Measurements from ENCODE around the gene OR11H7.
A peak's percentile ranks its signal among the peaks of the same experiment; 100 is the strongest.
"Not testable (repeated sequence)": the region's sequence is repeated elsewhere in the genome, so short reads cannot be mapped to it uniquely, and the experiment has no call there.

The OR11H7 gene

DNA sequence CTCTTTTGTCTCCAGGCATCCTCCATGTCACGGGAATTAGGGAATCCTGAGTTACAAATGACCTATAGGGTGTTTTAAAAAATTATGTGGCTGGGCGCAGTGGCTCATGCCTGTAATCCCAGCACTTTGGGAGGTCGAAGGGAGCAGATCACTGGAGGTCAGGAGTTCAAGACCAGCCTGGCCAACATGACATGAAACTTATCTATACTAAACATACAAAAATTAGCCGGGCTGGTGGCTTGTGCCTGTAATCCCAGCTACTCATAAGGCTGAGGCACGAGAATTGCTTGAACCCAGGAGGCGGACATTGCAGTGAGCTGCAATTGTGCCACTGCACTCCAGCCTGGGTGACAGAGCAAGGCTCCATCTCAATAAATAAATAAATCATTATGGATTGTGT is 33.6 kb upstream of the OR11H7 start:
- H3K36me3 ChIP-seq (ENCODE audit: control insufficient read depth in 1 of 2, insufficient read depth in 2 of 2, low read length in 2 of 2); H4K8ac ChIP-seq (ENCODE audit: low read depth, low read length); H3K27ac ChIP-seq (ENCODE audit: low read depth, low read length); H3K4me1 ChIP-seq (ENCODE audit: control insufficient read depth in 1 of 2, insufficient read depth in 2 of 2, low read length in 2 of 2); H3K27me3 ChIP-seq (ENCODE audit: insufficient read depth, low read length); H3K9ac ChIP-seq (ENCODE audit: low read length); DNase-seq; H3K23ac ChIP-seq (ENCODE audit: low read length); H3K79me1 ChIP-seq (ENCODE audit: low read length); H4K91ac ChIP-seq (ENCODE audit: low read depth, low read length); H3K4me3 ChIP-seq (ENCODE audit: low read depth, low read length); H3K79me2 ChIP-seq (ENCODE audit: control insufficient read depth, insufficient read depth, low read length, poor library complexity); H2BK12ac ChIP-seq (ENCODE audit: low read length); H3K4me2 ChIP-seq (ENCODE audit: low read length); H2AK5ac ChIP-seq (ENCODE audit: low read length); H3K14ac ChIP-seq (ENCODE audit: low read length); H4K12ac ChIP-seq (ENCODE audit: low read depth, low read length); H3K4ac ChIP-seq (ENCODE audit: low read depth, low read length); H2BK120ac ChIP-seq (ENCODE audit: insufficient read depth, low read length, poor library complexity); H2BK5ac ChIP-seq (ENCODE audit: low read depth, low read length, poor library complexity); H2AFZ ChIP-seq (ENCODE audit: insufficient read depth, low read length, poor library complexity); H3K18ac ChIP-seq (ENCODE audit: low read length): not testable (repeated sequence)
- peaks cover 18% of the 10 kb centered on the region for H3K9me3 ChIP-seq (ENCODE audit: insufficient read depth, low read depth, low read length)
- no CpG with 5 or more reads among the region's 6 CpGs for WGBS (ENCODE audit: extremely low coverage, insufficient coverage, insufficient read length)

DNA sequence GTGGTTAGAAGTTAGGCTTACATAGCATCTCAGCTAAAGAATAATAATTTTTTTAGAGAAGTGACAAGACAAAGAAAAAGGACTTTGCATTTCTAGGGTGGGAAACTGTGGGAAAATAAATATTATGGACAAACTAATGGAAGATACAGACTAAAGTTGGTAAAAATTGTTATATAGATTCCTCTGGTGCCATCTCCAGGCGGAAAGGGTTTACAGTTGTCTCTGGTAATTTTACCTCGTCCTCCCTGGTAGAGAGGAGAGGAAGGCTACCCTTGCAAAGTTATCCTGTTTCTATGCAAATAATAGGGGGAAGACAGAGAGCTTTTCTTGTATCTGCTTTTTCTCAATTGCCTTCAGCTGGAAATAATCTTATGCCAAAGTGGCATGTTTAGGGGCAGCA is 32.9 kb upstream of the OR11H7 start:
- Histone ChIP-seq H2BK12ac (ENCODE audit: low read length) (no peak overlapping the region), H2BK5ac (ENCODE audit: low read depth, low read length, poor library complexity) (no peak overlapping the region), H4K12ac (ENCODE audit: low read depth, low read length) (no peak overlapping the region), H3K79me2 (ENCODE audit: control insufficient read depth, insufficient read depth, low read length, poor library complexity) (no peaks in the 10 kb centered on the region), H3K9me3 (ENCODE audit: insufficient read depth, low read depth, low read length) (peaks cover 15% of the 10 kb centered on the region), H3K14ac (ENCODE audit: low read length) (no peak overlapping the region), H3K18ac (ENCODE audit: low read length) (no peak overlapping the region), H3K4me1 (ENCODE audit: control insufficient read depth in 1 of 2, insufficient read depth in 2 of 2, low read length in 2 of 2) (no peaks in the 10 kb centered on the region), H3K4me3 (ENCODE audit: low read depth, low read length) (no peak overlapping the region), H4K91ac (ENCODE audit: low read depth, low read length) (no peak overlapping the region), H2BK120ac (ENCODE audit: insufficient read depth, low read length, poor library complexity) (no peak overlapping the region), H3K79me1 (ENCODE audit: low read length) (no peaks in the 10 kb centered on the region), H3K27ac (ENCODE audit: low read depth, low read length) (no peak overlapping the region), H4K8ac (ENCODE audit: low read depth, low read length) (no peak overlapping the region), H2AK5ac (ENCODE audit: low read length) (no peak overlapping the region), H2AFZ (ENCODE audit: insufficient read depth, low read length, poor library complexity) (no peak overlapping the region), H3K4ac (ENCODE audit: low read depth, low read length) (no peak overlapping the region), H3K27me3 (ENCODE audit: insufficient read depth, low read length) (no peaks in the 10 kb centered on the region), H3K9ac (ENCODE audit: low read length) (no peak overlapping the region), H3K23ac (ENCODE audit: low read length) (no peak overlapping the region), H3K36me3 (ENCODE audit: control insufficient read depth in 1 of 2, insufficient read depth in 2 of 2, low read length in 2 of 2) (no peaks in the 10 kb centered on the region), H3K4me2 (ENCODE audit: low read length) (no peak overlapping the region)
- WGBS (ENCODE audit: extremely low coverage, insufficient coverage, insufficient read length), result no CpG with 5 or more reads among the region's 2 CpGs
- DNase-seq, result peak in 1 of 2 donors; percentile 25

DNA sequence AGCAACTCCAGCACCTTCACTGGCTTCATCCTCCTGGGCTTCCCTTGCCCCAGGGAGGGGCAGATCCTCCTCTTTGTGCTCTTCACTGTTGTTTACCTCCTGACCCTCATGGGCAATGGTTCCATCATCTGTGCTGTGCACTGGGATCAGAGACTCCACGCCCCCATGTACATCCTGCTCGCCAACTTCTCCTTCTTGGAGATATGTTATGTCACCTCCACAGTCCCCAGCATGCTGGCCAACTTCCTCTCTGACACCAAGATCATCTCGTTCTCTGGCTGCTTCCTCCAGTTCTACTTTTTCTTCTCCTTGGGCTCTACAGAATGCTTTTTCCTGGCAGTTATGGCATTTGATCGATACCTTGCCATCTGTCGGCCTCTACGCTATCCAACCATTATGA is 31.3 kb upstream of the OR11H7 start:
- Histone ChIP-seq H2BK120ac (ENCODE audit: insufficient read depth, low read length, poor library complexity) (no peak overlapping the region), H3K18ac (ENCODE audit: low read length) (no peak overlapping the region), H3K4me2 (ENCODE audit: low read length) (no peak overlapping the region), H3K4me3 (ENCODE audit: low read depth, low read length) (no peak overlapping the region), H3K9ac (ENCODE audit: low read length) (no peak overlapping the region), H3K79me1 (ENCODE audit: low read length) (no peaks in the 10 kb centered on the region), H2BK5ac (ENCODE audit: low read depth, low read length, poor library complexity) (no peak overlapping the region), H3K4me1 (ENCODE audit: control insufficient read depth in 1 of 2, insufficient read depth in 2 of 2, low read length in 2 of 2) (no peaks in the 10 kb centered on the region), H3K9me3 (ENCODE audit: insufficient read depth, low read depth, low read length) (peaks cover 12% of the 10 kb centered on the region), H3K79me2 (ENCODE audit: control insufficient read depth, insufficient read depth, low read length, poor library complexity) (no peaks in the 10 kb centered on the region), H3K36me3 (ENCODE audit: control insufficient read depth in 1 of 2, insufficient read depth in 2 of 2, low read length in 2 of 2) (no peaks in the 10 kb centered on the region), H2AK5ac (ENCODE audit: low read length) (no peak overlapping the region), H3K4ac (ENCODE audit: low read depth, low read length) (no peak overlapping the region), H4K91ac (ENCODE audit: low read depth, low read length) (no peak overlapping the region), H4K8ac (ENCODE audit: low read depth, low read length) (no peak overlapping the region), H2AFZ (ENCODE audit: insufficient read depth, low read length, poor library complexity) (no peak overlapping the region), H2BK12ac (ENCODE audit: low read length) (no peak overlapping the region), H4K12ac (ENCODE audit: low read depth, low read length) (no peak overlapping the region), H3K27ac (ENCODE audit: low read depth, low read length) (no peak overlapping the region), H3K27me3 (ENCODE audit: insufficient read depth, low read length) (no peaks in the 10 kb centered on the region), H3K14ac (ENCODE audit: low read length) (no peak overlapping the region), H3K23ac (ENCODE audit: low read length) (no peak overlapping the region)
- WGBS (ENCODE audit: extremely low coverage, insufficient coverage, insufficient read length), result no CpG with 5 or more reads among the region's 6 CpGs
- no peak for DNase-seq

DNA sequence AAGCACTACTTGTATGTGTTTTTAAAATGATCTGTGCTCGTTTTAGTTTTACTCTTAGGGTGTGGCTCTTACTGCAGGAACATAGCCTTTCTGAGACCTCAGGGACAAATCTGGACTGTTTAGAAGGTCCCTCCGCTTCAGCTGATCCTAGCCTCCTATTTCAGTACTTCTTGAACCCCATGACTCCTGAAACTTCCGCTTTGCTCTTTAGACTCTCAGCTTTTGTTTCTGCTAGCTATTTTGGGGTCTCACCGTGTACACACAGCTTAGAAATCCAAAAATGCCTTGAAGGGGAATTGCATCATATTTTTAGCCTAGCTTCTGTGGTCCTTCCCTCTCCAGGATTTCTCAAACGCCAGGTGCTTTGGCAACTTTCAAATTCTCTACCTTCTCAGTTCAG is 29.8 kb upstream of the OR11H7 start:
- H3K4me2 ChIP-seq (ENCODE audit: low read length), result no peak overlapping the region
- no peak overlapping the region for H3K27ac ChIP-seq (ENCODE audit: low read depth, low read length)
- no peaks in the 10 kb centered on the region for H3K27me3 ChIP-seq (ENCODE audit: insufficient read depth, low read length)
- H3K14ac ChIP-seq (ENCODE audit: low read length), result no peak overlapping the region
- no peak overlapping the region for H4K91ac ChIP-seq (ENCODE audit: low read depth, low read length)
- no peak overlapping the region for H3K9ac ChIP-seq (ENCODE audit: low read length)
- no peak overlapping the region for H2BK12ac ChIP-seq (ENCODE audit: low read length)
- H3K36me3 ChIP-seq (ENCODE audit: control insufficient read depth in 1 of 2, insufficient read depth in 2 of 2, low read length in 2 of 2), result no peaks in the 10 kb centered on the region
- peaks cover 9% of the 10 kb centered on the region for H3K9me3 ChIP-seq (ENCODE audit: insufficient read depth, low read depth, low read length)
- no peak overlapping the region for H2AK5ac ChIP-seq (ENCODE audit: low read length)
- no peak for DNase-seq
- H2BK5ac ChIP-seq (ENCODE audit: low read depth, low read length, poor library complexity), result no peak overlapping the region
- no CpG with 5 or more reads among the region's 5 CpGs for WGBS (ENCODE audit: extremely low coverage, insufficient coverage, insufficient read length)
- no peak overlapping the region for H2BK120ac ChIP-seq (ENCODE audit: insufficient read depth, low read length, poor library complexity)
- H3K79me1 ChIP-seq (ENCODE audit: low read length), result no peaks in the 10 kb centered on the region
- no peak overlapping the region for H3K4me3 ChIP-seq (ENCODE audit: low read depth, low read length)
- H3K79me2 ChIP-seq (ENCODE audit: control insufficient read depth, insufficient read depth, low read length, poor library complexity), result no peaks in the 10 kb centered on the region
- no peak overlapping the region for H3K4ac ChIP-seq (ENCODE audit: low read depth, low read length)
- H3K4me1 ChIP-seq (ENCODE audit: control insufficient read depth in 1 of 2, insufficient read depth in 2 of 2, low read length in 2 of 2), result no peaks in the 10 kb centered on the region
- H3K23ac ChIP-seq (ENCODE audit: low read length), result no peak overlapping the region
- H3K18ac ChIP-seq (ENCODE audit: low read length), result no peak overlapping the region
- H2AFZ ChIP-seq (ENCODE audit: insufficient read depth, low read length, poor library complexity), result no peak overlapping the region
- H4K12ac ChIP-seq (ENCODE audit: low read depth, low read length), result no peak overlapping the region
- no peak overlapping the region for H4K8ac ChIP-seq (ENCODE audit: low read depth, low read length)
